Subcutaneous adipose tissue (tissue), 4 donors: ENCODE data around the gene DMPK. TPM values are rescaled to one million over a fixed set of nuclear protein-coding genes. Genes with fewer than 3 reads are reported as not detected.

ENCODE experiments used
- total RNA-seq, 4 donors: library from RNA; depleted of rRNA; stranded (reverse); fragments of >200 nt; gene quantifications; one replicate each; pipeline ENCODE4 v1.1.0, GENCODE V29; 2016
- TF ChIP-seq, protein P1 (sequence below): fragments of 450-650 bp; IDR thresholded peaks from one replicate; pipeline ENCODE4 v1.5.1; 2016; ENCODE audit warnings: low read depth, mild to moderate bottlenecking, control low read depth, antibody characterized with exemption, moderate library complexity

Gene DMPK, protein sequence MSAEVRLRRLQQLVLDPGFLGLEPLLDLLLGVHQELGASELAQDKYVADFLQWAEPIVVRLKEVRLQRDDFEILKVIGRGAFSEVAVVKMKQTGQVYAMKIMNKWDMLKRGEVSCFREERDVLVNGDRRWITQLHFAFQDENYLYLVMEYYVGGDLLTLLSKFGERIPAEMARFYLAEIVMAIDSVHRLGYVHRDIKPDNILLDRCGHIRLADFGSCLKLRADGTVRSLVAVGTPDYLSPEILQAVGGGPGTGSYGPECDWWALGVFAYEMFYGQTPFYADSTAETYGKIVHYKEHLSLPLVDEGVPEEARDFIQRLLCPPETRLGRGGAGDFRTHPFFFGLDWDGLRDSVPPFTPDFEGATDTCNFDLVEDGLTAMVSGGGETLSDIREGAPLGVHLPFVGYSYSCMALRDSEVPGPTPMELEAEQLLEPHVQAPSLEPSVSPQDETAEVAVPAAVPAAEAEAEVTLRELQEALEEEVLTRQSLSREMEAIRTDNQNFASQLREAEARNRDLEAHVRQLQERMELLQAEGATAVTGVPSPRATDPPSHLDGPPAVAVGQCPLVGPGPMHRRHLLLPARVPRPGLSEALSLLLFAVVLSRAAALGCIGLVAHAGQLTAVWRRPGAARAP
- 10 to 100 TPM in 3 of 4 donors, 1 to 10 TPM in 1; 7.0 to 39.2 (median 18.6) TPM for total RNA-seq

DNA sequence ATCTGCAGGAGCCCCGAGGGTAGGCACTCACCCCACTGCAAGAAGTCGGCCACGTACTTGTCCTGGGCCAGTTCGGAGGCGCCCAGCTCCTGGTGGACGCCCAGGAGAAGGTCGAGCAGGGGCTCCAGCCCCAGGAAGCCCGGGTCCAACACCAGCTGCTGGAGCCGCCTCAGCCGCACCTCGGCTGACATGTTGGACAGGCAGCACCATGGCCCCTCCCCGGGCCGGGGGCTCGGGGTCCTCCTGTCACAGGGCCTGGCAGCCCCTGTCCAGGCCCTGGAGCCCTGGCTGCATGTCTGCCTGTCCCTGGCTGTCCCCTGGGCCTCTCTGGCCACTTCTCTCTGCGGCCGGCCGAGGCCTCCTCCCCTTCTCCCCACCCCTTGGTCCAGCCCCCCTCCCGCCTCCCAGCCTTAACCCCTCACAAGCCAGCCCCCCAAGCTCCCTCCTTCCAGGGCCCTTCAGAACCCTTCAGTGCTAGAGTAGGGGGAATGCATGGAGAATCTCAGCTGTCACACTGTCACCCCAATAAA lies at the start of gene DMPK:
DMPK (minus strand) TSS at position 329 of the 530 bp plus-strand sequence; CDS start at position 191, 138 bp downstream.
- TF ChIP-seq, protein P1, sequence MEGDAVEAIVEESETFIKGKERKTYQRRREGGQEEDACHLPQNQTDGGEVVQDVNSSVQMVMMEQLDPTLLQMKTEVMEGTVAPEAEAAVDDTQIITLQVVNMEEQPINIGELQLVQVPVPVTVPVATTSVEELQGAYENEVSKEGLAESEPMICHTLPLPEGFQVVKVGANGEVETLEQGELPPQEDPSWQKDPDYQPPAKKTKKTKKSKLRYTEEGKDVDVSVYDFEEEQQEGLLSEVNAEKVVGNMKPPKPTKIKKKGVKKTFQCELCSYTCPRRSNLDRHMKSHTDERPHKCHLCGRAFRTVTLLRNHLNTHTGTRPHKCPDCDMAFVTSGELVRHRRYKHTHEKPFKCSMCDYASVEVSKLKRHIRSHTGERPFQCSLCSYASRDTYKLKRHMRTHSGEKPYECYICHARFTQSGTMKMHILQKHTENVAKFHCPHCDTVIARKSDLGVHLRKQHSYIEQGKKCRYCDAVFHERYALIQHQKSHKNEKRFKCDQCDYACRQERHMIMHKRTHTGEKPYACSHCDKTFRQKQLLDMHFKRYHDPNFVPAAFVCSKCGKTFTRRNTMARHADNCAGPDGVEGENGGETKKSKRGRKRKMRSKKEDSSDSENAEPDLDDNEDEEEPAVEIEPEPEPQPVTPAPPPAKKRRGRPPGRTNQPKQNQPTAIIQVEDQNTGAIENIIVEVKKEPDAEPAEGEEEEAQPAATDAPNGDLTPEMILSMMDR: no peak

DNA sequence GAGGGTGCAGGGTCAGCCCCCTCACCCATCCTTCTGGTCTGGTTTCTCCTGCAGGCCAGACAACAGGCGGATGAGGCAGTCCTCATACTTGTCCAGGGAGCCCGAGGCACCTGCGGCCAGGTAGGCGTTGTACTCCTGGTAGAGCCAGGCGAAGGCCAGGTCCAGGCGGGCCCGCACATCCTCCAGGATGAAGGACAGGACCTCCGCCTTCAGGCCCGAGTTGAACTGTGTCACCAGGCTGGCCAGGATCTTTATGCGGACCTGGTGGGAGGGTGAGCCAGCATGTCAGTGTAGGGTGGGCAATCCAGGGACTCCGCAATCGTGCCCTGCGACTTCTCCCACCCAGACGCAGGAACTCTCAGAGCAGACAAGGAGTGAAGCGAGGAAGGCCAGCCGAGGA lies 46.7 kb upstream of the DMPK start:
- TF ChIP-seq, protein P1: no peak

DNA sequence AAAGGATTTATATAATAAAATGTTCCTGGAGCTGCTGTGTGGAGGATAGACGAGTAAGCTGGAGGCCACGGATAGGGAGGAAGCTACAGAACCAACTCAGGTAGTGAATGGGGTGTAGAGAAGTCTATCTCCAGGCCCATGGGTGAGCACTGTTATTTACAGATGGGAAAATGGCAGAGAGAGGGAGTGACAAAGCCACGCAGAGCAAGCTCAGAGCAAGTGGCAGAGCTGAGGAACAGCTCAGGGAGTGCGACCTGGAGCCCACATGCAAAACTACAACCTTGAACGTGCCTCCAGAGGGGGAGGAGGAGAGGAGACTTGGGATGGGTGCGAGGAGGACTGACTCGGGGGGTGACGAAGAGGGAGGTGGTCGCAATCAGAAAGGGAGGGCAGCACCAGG lies 46.2 kb upstream of the DMPK start:
- TF ChIP-seq, protein P1: no peak

DNA sequence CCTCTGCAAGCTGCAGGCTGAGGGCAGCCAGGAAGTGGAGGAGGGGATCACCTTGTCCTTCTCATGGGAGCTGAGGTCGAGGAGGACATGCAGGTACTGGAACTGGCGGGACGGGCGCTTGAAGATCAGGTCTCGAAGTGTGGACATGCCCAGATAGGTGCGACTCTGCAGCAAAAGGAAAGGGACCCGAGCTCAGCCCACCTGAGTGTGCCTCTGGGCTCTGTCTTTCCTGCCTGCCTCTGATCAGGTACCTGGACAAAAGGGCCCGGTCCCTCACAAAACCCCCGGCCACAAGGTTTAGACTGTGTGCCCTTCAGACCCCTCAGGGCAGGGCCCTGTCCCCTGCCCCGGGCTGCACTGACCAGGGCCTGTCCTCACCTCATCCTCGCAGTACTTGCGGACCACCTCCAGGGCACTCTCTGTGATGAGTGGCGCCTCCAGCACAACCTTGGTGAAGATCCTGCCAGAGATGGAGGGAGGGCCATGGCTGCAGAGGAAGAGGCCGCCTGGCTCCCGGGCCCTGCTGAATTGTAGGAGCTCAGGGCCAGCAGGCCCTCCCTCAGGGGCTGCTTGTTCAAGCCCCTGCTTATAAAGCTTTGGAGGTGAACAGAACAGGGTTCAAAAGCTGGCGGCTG lies 45.3 kb upstream of the DMPK start:
- TF ChIP-seq, protein P1: no peak

DNA sequence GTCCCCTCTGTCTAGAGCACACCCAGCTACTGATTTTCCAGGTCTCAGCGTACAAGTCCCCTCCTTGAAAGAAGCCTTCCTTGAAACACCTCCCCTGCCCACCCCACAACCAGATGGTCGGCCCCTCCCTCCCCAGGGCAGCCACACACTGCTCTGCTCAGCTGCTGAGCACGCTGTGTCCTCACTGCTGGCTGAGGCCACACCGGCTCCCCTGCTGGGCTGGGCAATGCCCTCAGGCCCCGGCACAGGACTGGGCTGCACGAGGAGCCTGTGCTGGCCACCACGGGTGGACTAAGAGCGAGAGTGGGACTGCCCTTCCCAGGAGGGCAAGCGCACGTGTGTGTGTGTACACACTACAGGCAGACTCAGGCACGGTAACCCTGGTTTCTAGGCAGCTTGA lies 44.6 kb upstream of the DMPK start:
- TF ChIP-seq, protein P1: no peak

DNA sequence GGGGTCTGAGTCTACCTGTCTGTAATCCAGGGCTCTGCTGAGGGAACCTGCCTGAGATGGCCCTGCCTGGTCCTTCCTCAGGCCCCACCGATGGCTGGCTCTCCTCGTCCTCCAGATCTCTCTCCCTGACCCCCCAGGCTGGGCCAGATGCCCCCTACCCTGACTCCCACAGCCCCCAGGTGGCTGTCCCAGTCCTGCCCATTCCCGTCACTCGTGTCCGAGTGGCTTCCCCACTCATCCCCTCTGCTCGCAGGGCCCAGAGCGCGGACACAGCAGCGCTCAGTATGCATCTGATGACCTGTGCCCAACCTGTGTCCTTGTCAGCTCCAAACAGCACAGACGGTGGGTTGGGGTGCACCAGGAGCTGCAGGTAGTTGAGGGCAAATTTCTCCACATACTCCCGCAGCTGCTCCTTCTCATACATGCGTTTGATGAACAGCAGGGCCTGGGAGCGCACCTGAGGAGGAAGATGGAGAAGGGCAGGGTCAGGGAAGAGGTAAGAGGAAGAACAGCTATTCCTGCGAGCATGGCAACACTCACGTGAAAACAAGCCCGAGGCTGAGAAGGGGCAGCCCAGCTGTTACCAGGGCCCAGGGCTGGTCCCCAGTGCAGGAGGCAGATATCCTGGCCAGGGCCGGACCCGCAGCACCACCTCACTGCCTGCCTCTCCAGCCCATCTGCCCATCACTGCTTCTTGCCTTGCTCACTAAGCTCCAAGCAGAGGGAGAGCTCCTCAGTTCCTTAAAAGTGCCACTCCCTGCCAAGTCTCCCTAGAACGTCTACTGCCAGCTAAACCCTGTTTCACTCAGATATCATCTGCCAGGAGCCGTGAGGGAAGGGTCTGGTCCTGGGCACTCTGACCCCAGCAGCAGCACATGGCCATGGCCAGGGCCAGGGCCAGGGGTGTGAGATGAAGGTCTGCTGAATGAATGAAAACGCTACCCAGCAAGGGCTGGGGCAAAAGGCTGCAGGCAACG lies 43.9 kb upstream of the DMPK start:
- TF ChIP-seq, protein P1: no peak
